Heart left ventricle (tissue), 16 donors: ENCODE measurements around the gene AK4. TPM values are rescaled to one million over a fixed set of nuclear protein-coding genes. Genes with fewer than 3 reads are reported as not detected.

ENCODE experiments used
- ATAC-seq, 4 donors: fragments of 200-7000 bp; cut with Tn5 transposase; one replicate each; pipeline ENCODE4 v1.9.1; 2020 to 2022; ENCODE audit warnings: moderate library complexity in 4 of 4, mild to moderate bottlenecking in 3 of 4, moderate number of reproducible peaks in 1 of 4
- DNase-seq, 5 donors: peaks; one replicate each; pipeline ENCODE4 v3.0.0-alpha.2; 2020
- H3K27ac ChIP-seq, 12 donors: fragments of 200-600 bp; sonication (generic) in 4 of 12; one replicate each; pipeline versions ENCODE4 v1.5.0 to v1.8.0; 2016 to 2022; ENCODE audit warnings: mild to moderate bottlenecking in 2 of 12
- H3K27me3 ChIP-seq, 9 donors: fragments of 200-600 bp; sonication (generic) in 2 of 9; one replicate each; pipeline versions ENCODE4 v1.5.1 to v1.8.0; 2016 to 2022; ENCODE audit warnings: mild to moderate bottlenecking in 3 of 9
- H3K36me3 ChIP-seq, 9 donors: fragments of 200-600 bp; sonication (generic) in 2 of 9; one replicate each; pipeline versions ENCODE4 v1.5.0 to v1.8.0; 2018 to 2022; ENCODE audit warnings: mild to moderate bottlenecking in 2 of 9
- H3K4me1 ChIP-seq, 12 donors: fragments of 200-600 bp; sonication (generic) in 4 of 12; one replicate each; pipeline versions ENCODE4 v1.5.0 to v1.8.0; 2016 to 2022; ENCODE audit warnings: mild to moderate bottlenecking in 3 of 12
- H3K4me3 ChIP-seq, 12 donors: fragments of 200-600 bp; sonication (generic) in 4 of 12; one replicate each; pipeline versions ENCODE4 v1.5.0 to v1.8.0; 2017 to 2022; ENCODE audit warnings: mild to moderate bottlenecking in 9 of 12, moderate library complexity in 4 of 12
- H3K9me3 ChIP-seq, 12 donors: fragments of 200-600 bp; sonication (generic) in 4 of 12; one replicate each; pipeline versions ENCODE4 v1.5.0 to v1.8.0; 2016 to 2022; ENCODE audit warnings: mild to moderate bottlenecking in 1 of 12
- CTCF ChIP-seq, 12 donors: fragments of 200-600 bp; sonication (generic) in 4 of 12; IDR thresholded peaks; one replicate each; pipeline versions ENCODE4 v1.5.0 to v1.8.0; 2018 to 2022; ENCODE audit warnings: antibody characterized with exemption in 12 of 12, mild to moderate bottlenecking in 5 of 12
- POLR2A ChIP-seq, 2 donors: fragments of 450-650 bp; IDR thresholded peaks; one replicate each; pipeline ENCODE4 v1.6.1; 2017; ENCODE audit warnings: antibody characterized with exemption in 2 of 2, mild to moderate bottlenecking in 2 of 2, moderate library complexity in 2 of 2
- WGBS, 4 donors: extraction: QIAGEN DNeasy Blood & Tissue Kit in 2 of 4; methylation state at CpG; one replicate each; pipeline versions ENCODE4 v1.1.5 to v1.1.7; 2013 to 2018; 5-methylcytosine and 5-hydroxymethylcytosine counted together
- intact Hi-C, 10 donors: fragments of 100-400 bp; cut with DNase I; formaldehyde crosslinking; loops; one replicate each; pipeline versions ENCODE4 v1.11.1 to v1.14.2; 2022
- polyA plus RNA-seq, 2 donors: library from polyadenylated mRNA; stranded (reverse); fragments of 200-250 nt; gene quantifications; one replicate each; pipeline ENCODE4 v1.2.3, GENCODE V29; 2013
- total RNA-seq, 9 donors: library from RNA; depleted of rRNA in 2 of 9; stranded (reverse); fragments of >200 nt in 2 of 9; fragmentation: NEBNext Ultra II Directional in 3 of 9; extraction: Animal tissue kit (Norgen Biotek cat#: 25700) in 3 of 9; gene quantifications; one replicate each; pipeline versions ENCODE4 v1.1.0 to v1.2.4, GENCODE V29; 2016 to 2023
- donor health status: ischemic (EF 13 %, LVEDD 7.1; RV severe dilation, severe dysfunction).
- donor health status: healthy with polysubstance abuse.
- donor health status: DM: no; HTN: yes; CAD: no.
- donor health status: DM: no; HTN: no; CAD: no.
- donor health status: ischemic (EF 25% LVEDD 6.9; RV normal size, moderate dysfunction).
- donor health status: ischemic (EF 25% LVEDD 5.7; RV mildly dilated, moderate dysfunction).
- donor health status: healthy.
- donor health status: DM: yes; HTN: yes; CAD: no.
- donor health status: ischemic (EF 35%, LVEDD 5.7; RV mildly dilated, moderate dysfunction).
- donor health status: nonischemic (EF 11% LVEDD 7.7; RV severe dilation, severe dysfunction).
- donor health status: DM: yes; HTN: yes; CAD: no.
- donor health status: PGD.
- donor health status: ischemic (EF 29% LVEDD 5.4; RV normal size, mild dysfunction).
- donor health status: nonischemic (EF 23%, LVEDD 6.1; RV moderate dilation, normal function).

AK4 gene
- total and polyA plus RNA-seq, 11 donors: 16.0 to 181 (median 122) TPM

- 11 to 22% (median 20%) methylated on average over 5 of the region's 5 CpGs for WGBS, 4 donors
- no peak for DNase-seq
- ATAC-seq: peak in 2 of 4 donors; percentile 62 to 67
- peak overlapping the region in 8 of 12 donors; percentile 1 to 31 (median 20) for H3K4me3 ChIP-seq
- no peaks in the 10 kb centered on the region for H3K9me3 ChIP-seq
- H3K27ac ChIP-seq: peak overlapping the region in 11 of 12 donors; percentile 12 to 80 (median 65)
- intact Hi-C loops: no loop called here
- peaks cover 0 to 24% (median 12%) of the 10 kb centered on the region in 12 donors for H3K4me1 ChIP-seq
- H3K36me3 ChIP-seq: no peaks in the 10 kb centered on the region
- no peaks in the 10 kb centered on the region for H3K27me3 ChIP-seq
- TF ChIP-seq POLR2A (IDR thresholded peaks at IDR 0.05) (no peak), CTCF (IDR thresholded peaks at IDR 0.05) (no peak)
Measured at GRCh38 chr1:65278376-65279069, 130.5 kb downstream of the AK4 start.

- Histone ChIP-seq H3K36me3 (no peaks in the 10 kb centered on the region), H3K4me3 (peak overlapping the region in 7 of 12 donors; percentile 3 to 31 (median 21)), H3K9me3 (no peaks in the 10 kb centered on the region), H3K4me1 (peaks cover 0 to 24% (median 12%) of the 10 kb centered on the region in 12 donors), H3K27ac (peak overlapping the region in 10 of 12 donors; percentile 12 to 80 (median 66)), H3K27me3 (no peaks in the 10 kb centered on the region)
- DNase-seq (peak in 3 of 5 donors; percentile 31 to 52 (median 40)), ATAC-seq (peak; percentile 43 to 55 (median 48))
- 15 to 26% (median 21%) methylated on average over 5 of the region's 5 CpGs for WGBS, 4 donors
- intact Hi-C loops: no loop called here
- no peak for TF ChIP-seq CTCF (IDR thresholded peaks at IDR 0.05)
- no peak for TF ChIP-seq POLR2A (IDR thresholded peaks at IDR 0.05)
Measured at GRCh38 chr1:65279070-65279779, 131.2 kb downstream of the AK4 start.

Other genes with a start within 250 kb of the AK4 start
- 100 to 1,000 TPM in 4 of 9 donors, 10 to 100 TPM in 5; 85.6 to 189 (median 96.5) TPM for gene JAK1, start 181.7 kb upstream of the AK4 start, total RNA-seq
- 10 to 100 TPM; 20.5 to 73.7 TPM for gene JAK1, start 181.7 kb upstream of the AK4 start, polyA plus RNA-seq
- 10 to 100 TPM in 4 of 9 donors, 1 to 10 TPM in 5; 7.6 to 14.1 (median 10.0) TPM for gene DNAJC6, start 161.3 kb downstream of the AK4 start, total RNA-seq
- gene DNAJC6, start 161.3 kb downstream of the AK4 start, polyA plus RNA-seq: 1 to 10 TPM in 1 of 2 donors, under 1 TPM in 1; 0.50 to 5.6 TPM